Activated CD8-positive, alpha-beta T cell treated with anti-CD3 and anti-CD28 coated beads for 36 hours (primary cell): Measurements from ENCODE around the gene SFMBT1. TPM values are rescaled to one million over a fixed set of nuclear protein-coding genes. Genes with fewer than 3 reads are reported as not detected.

Experiments used
- ATAC-seq: fragments of 200-7000 bp; cut with Tn5 transposase; one replicate; pipeline ENCODE4 v1.10.0; 2021; ENCODE audit warnings: mild to moderate bottlenecking, moderate library complexity
- CTCF ChIA-PET: fragments of 350-600 bp; sonication (Branson Sonifier 250); formaldehyde crosslinking; loops from one replicate; lab custom pipeline; 2021; ENCODE audit warnings: antibody characterized with exemption; lab: Charles Lee
- POLR2A ChIA-PET: fragments of 350-600 bp; sonication (Branson Sonifier 250); formaldehyde crosslinking; loops from one replicate; lab custom pipeline; 2021; ENCODE audit warnings: antibody characterized with exemption; lab: Charles Lee
- DNase-seq: peaks from one replicate; pipeline ENCODE4 v3.0.0-alpha.2; 2020
- H3K27ac Mint-ChIP-seq: one replicate; pipeline ENCODE4 v1.8.0; 2021; ENCODE audit warnings: mild to moderate bottlenecking, mixed read lengths
- H3K27me3 Mint-ChIP-seq: one replicate; pipeline ENCODE4 v1.8.0; 2021; ENCODE audit warnings: mixed read lengths
- H3K36me3 Mint-ChIP-seq: one replicate; pipeline ENCODE4 v1.8.0; 2021; ENCODE audit warnings: low read depth, mixed read lengths
- H3K4me1 Mint-ChIP-seq: one replicate; pipeline ENCODE4 v1.8.0; 2021; ENCODE audit warnings: low read depth, mixed read lengths
- H3K4me3 Mint-ChIP-seq: one replicate; pipeline ENCODE4 v1.8.0; 2021; ENCODE audit warnings: mild to moderate bottlenecking, moderate library complexity, mixed read lengths
- H3K9me3 Mint-ChIP-seq: one replicate; pipeline ENCODE4 v1.8.0; 2021; ENCODE audit warnings: mixed read lengths
- intact Hi-C: fragments of 100-400 bp; cut with micrococcal nuclease; formaldehyde crosslinking; loops from one replicate; pipeline ENCODE4 v1.10.0; 2022
- total RNA-seq, 2 experiments: library from RNA; stranded (reverse); gene quantifications; one replicate each; pipeline ENCODE4 v1.2.3, GENCODE V29; 2021
- TF ChIP-seq, protein P1 (sequence below): fragments of 200-600 bp; IDR thresholded peaks from one replicate; pipeline ENCODE4 v1.8.0; 2022; ENCODE audit warnings: antibody characterized with exemption, mild to moderate bottlenecking

Gene SFMBT1
- total RNA-seq, 2 experiments from 2014 or later = 17.8 to 20.1 TPM

DNA sequence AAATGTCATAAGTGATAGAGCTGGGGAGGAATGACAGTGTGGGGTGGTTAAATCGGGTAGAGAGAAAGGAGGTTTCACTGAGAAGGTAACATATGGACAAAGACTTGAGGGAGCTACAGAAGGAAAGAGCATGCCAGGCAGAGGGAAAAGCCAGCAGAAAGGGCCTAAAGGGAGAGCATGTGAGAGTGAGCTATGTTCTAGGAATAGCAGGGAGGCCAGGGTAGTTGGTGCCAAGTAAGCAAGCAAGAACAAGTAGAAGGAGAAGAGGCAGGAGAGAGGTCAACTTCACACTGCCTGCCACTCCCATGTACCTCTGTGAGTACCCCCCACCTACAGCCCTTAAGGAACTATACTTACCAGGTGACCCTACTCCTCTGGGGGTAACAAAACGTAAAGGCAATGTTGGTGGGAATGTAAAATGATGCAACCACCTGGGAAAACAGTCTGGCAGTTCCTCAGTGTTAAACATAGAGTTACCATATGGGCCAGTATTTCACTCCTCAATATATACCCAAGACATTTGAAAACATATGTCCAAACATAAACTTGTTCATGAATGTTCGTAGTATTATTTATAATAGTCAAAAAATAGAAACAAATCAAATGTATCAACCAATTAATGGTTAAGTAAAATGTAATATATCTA, 67.6 kb downstream of the SFMBT1 start:
- Mint-ChIP-seq H3K27ac (no peak overlapping the region), H3K4me1 (peaks cover 27% of the 10 kb centered on the region), H3K36me3 (no peaks in the 10 kb centered on the region), H3K9me3 (peaks cover 2% of the 10 kb centered on the region), H3K4me3 (no peak overlapping the region), H3K27me3 (no peaks in the 10 kb centered on the region)
- CTCF ChIA-PET = interaction anchor here (1.0 to 1.2 kb wide), 2 partner anchors 8 to 39 kb away, joined by 3 read pairs; no protein-coding TSS in a partner anchor
- intact Hi-C loops = no loop called here
- ATAC-seq (no peak), DNase-seq (no peak)
- TF ChIP-seq, protein P1, sequence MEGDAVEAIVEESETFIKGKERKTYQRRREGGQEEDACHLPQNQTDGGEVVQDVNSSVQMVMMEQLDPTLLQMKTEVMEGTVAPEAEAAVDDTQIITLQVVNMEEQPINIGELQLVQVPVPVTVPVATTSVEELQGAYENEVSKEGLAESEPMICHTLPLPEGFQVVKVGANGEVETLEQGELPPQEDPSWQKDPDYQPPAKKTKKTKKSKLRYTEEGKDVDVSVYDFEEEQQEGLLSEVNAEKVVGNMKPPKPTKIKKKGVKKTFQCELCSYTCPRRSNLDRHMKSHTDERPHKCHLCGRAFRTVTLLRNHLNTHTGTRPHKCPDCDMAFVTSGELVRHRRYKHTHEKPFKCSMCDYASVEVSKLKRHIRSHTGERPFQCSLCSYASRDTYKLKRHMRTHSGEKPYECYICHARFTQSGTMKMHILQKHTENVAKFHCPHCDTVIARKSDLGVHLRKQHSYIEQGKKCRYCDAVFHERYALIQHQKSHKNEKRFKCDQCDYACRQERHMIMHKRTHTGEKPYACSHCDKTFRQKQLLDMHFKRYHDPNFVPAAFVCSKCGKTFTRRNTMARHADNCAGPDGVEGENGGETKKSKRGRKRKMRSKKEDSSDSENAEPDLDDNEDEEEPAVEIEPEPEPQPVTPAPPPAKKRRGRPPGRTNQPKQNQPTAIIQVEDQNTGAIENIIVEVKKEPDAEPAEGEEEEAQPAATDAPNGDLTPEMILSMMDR = no peak
- POLR2A ChIA-PET = no interaction called here

DNA sequence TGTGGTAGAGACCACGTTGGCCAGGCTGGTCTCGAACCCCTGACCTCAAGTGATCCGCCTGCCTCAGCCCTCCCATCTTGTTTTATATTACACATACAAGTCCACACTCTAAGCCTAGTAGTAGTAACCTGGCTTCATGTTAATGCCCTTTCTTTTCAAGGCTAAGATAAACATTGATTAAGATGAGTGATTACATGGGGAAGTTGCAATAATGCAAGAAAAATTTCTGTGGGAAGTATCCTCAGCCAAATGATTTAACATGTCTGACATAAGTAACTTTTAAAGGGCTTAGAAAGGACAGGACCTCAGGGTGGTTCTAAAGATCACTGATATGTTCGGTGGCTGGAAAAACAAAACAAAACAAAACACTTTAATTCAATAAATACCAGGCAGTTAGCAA, 72.1 kb downstream of the SFMBT1 start:
- Mint-ChIP-seq H3K36me3 (peaks cover 3% of the 10 kb centered on the region), H3K27ac (no peak overlapping the region), H3K4me1 (peaks cover 10% of the 10 kb centered on the region), H3K27me3 (no peaks in the 10 kb centered on the region), H3K9me3 (no peaks in the 10 kb centered on the region), H3K4me3 (no peak overlapping the region)
- TF ChIP-seq, protein P1 = no peak
- intact Hi-C loops = no loop called here
- POLR2A ChIA-PET = no interaction called here
- ATAC-seq (no peak), DNase-seq (no peak)
- CTCF ChIA-PET = interaction anchor here (1.3 kb wide), 1 partner anchor 73 kb away, joined by 3 read pairs; no protein-coding TSS in a partner anchor

DNA sequence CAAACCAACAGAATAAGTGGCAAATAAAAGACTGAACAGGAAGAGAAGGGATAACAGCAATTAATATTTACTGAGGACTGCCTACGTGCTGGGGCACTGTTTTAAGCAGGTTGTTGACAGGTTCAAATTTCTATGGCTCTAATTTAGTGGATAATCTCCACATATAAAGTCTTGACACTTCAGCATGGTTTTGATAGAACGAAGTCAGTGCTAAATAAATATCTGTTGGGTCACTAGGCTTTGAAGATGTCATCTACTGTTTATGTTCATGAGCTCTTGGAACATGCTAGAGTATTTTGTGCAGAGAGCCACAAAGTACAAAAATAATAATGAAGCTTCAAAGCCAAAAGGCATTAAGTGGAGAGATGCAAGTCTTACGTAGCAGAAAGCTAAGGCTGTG, 74.0 kb downstream of the SFMBT1 start:
- TF ChIP-seq, protein P1 = no peak
- DNase-seq (no peak), ATAC-seq (no peak)
- Mint-ChIP-seq H3K27ac (no peak overlapping the region), H3K4me3 (no peak overlapping the region), H3K9me3 (no peaks in the 10 kb centered on the region), H3K36me3 (peaks cover 5% of the 10 kb centered on the region), H3K4me1 (peaks cover 10% of the 10 kb centered on the region), H3K27me3 (no peaks in the 10 kb centered on the region)
- intact Hi-C loops = no loop called here
- POLR2A ChIA-PET = interaction anchor here (1.1 kb wide), 1 partner anchor 10 kb away, joined by 5 read pairs; no protein-coding TSS in a partner anchor
- CTCF ChIA-PET = interaction anchor here (3.0 kb wide), 1 partner anchor 37 kb away, joined by 7 read pairs; no protein-coding TSS in a partner anchor

DNA sequence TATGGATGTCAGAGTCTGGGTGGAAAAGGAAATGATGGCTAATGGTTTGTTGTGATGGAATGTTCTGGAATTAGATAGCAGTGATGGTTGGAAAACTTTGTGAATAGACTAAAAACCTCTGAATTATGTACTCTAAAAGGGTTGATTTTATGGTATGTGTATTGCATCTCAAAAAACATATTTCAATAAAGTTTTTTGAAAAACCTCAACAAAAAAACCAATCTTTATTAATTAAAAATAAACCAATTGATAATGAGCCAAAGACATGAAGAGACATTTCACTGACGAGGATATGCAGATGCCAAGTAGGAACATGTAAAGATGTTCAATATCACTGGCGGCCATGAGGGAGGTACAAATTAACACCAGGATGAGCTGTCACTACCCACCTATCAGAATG, 78.5 kb downstream of the SFMBT1 start:
- intact Hi-C loops = no loop called here
- ChIA-PET CTCF (no interaction called here), POLR2A (no interaction called here)
- no peak for ATAC-seq
- Mint-ChIP-seq H3K27ac (peak overlapping the region; percentile 53), H3K9me3 (no peaks in the 10 kb centered on the region), H3K27me3 (no peaks in the 10 kb centered on the region), H3K4me1 (peaks cover 2% of the 10 kb centered on the region), H3K36me3 (peaks cover 11% of the 10 kb centered on the region), H3K4me3 (no peak overlapping the region)
- TF ChIP-seq, protein P1 = no peak
- no peak for DNase-seq

DNA sequence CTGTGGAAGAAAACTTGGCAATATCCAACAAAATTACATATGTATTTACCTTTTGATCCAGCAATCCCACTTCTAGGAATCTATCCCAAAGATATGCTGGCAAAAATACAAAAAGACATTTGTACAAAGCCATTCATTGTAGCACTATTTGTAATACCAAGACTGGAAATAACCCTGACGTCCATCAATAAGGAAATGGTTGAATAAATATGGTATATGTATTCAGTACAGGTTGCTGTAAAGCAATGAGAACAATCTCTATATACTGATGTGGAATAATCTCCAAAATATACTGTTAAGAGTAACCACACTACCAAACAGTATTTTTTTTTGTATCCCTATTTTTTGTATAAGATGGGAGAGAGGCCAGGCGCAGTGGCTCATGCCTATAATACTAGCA, 83.7 kb downstream of the SFMBT1 start:
- DNase-seq (no peak), ATAC-seq (no peak)
- Mint-ChIP-seq H3K9me3 (no peaks in the 10 kb centered on the region), H3K36me3 (peaks cover 17% of the 10 kb centered on the region), H3K27ac (no peak overlapping the region), H3K4me3 (no peak overlapping the region), H3K4me1 (peaks cover 10% of the 10 kb centered on the region), H3K27me3 (no peaks in the 10 kb centered on the region)
- intact Hi-C loops = no loop called here
- TF ChIP-seq, protein P1 = no peak
- CTCF ChIA-PET = no interaction called here
- POLR2A ChIA-PET = no interaction called here
